Measurements from ENCODE around the gene CYP2B6.
"Not testable (repeated sequence)": the region's sequence is repeated elsewhere in the genome, so short reads cannot be mapped to it uniquely, and the experiment has no call there.

The CYP2B6 gene

DNA sequence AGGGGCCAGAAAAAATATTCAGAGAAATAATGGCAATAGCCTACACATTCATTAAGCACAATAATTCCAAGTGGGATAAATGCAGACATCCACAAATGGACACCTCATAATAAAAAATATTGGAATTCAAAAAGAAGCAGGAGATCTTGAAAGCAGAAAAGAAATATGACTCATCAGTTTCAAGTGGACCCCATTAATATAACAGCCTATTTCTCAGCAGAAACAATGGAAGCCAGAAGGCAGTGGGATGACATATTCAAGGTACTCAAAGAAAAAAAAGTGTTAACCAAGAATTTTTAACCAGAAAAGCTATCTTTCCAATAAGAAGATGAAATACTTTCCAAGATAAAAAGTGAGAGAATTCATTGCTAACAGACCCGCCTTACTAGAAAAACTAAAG, 48.7 kb downstream of the CYP2B6 start:
- DNase-seq: no peak

DNA sequence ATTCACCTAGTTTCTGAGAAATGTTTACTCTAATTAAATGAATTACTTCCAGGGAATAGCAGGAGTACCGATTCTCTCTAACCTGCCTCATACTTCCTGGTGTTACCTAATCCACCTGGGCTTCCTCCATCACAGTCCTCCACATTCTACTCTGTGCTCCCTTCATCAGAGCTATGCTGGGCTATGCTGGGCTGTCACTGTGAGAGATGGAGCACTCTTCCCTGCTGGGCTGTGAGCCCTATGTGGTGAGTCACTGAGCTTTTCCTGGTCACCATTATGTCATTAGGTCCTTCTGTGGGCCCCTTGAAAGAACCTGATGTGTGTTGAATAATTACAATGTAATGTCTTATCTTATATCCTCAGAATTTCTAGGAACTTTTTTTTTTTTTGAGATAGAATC, 54.0 kb downstream of the CYP2B6 start:
- not testable (repeated sequence) for DNase-seq

DNA sequence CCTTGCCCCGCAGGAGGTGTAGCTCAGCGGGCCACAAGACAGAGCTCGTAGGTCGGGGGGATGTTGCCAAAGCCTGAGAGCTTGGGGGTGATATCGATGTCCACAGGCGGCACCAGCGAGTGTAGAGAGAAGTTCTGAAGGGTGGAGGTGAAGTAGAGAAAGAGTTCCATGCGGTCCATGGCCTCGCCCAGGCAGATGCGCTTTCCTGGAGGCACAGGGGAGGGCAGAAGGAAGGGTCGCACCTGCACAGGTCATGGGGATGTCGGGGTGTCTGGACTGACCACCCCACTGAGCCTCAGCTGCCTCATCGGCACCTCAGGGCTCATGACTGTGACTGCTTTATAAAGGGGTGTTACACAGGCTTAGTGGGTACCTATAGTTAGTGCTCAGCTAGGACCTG, 59.3 kb downstream of the CYP2B6 start:
- no peak for DNase-seq

DNA sequence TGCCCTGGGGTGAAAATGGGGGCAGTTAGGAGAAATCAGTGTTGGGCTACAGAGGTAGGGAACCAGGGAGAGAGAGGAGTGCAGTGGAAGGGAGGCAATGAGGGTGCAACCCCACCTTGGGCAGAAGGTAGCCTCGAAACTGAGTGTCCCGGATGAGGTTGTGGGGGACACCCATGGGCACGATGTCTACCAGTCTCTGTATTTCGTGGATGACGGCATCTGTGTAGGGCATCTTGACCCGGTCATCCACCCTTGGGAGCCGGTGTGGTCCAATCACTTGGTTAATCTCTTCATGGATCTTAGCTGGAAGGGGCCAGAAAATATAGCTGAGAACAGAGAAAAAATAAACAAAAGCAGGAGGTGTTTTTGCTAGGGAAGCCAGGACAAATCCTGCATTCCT, 61.1 kb downstream of the CYP2B6 start:
- DNase-seq: not testable (repeated sequence)

DNA sequence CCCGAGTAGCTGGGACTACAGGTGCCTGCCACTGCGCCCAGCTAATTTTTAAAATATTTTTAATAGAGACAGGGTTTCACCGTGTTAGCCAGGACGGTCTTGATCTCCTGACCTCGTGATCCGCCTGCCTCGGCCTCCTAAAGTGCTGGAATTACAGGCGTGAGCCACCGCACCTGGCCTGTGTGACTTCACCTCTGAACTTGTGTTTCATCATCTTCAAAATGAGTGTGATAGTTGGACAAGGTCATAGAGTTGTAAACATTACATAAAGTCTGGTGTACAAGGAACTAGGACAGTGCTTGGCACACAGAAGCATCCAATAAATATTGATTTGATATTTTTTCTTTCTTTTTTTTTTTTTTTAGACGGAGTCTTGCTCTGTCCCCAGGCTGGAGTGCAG, 62.2 kb downstream of the CYP2B6 start:
- not testable (repeated sequence) for DNase-seq

DNA sequence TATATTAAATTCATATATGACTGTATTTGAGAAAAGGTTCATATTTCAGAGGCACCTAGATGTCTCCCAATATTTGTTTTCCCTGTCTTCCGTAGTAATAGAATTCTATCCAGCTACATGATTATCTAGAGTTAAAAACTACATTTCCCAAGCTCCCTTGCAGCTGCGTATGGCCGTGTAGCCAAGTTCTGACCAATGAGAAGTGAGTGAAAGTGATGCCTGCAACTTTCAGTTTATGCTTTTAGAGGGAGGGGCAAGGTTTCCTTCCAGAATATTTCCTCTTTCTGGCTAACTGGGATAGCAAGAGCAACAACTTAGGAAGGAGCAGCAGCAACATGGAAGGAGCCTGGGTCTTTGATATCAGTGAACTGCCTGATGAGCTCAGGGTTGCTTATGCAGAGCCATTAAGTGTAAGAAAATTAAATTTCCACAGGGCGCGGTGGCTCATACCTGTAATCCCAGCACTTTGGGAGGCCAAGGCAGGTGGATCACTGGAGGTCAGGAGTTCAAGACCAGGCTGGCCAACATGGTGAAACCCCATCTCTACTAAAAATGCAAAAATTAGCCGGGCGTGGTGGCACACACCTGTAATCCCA, 74.0 kb downstream of the CYP2B6 start:
- DNase-seq: no peak
